HEK293 (cell line): ENCODE results near the gene ABT1.
A peak's percentile ranks its signal among the peaks of the same experiment; 100 is the strongest.

Source experiments
- GLIS1 ChIP-seq: fragments of 450-650 bp; formaldehyde crosslinking; IDR thresholded peaks from 2 replicates; pipeline ENCODE4 v1.5.1; 2016; ENCODE audit warnings: missing biosample characterization, missing genetic modification characterization
- HOXA7 ChIP-seq: sonication (generic); formaldehyde crosslinking; IDR thresholded peaks from 2 replicates; pipeline ENCODE4 v1.8.1; 2022; ENCODE audit warnings: missing genetic modification reagents, borderline replicate concordance
- HOXC10 ChIP-seq: sonication (generic); formaldehyde crosslinking; IDR thresholded peaks from 2 replicates; pipeline ENCODE4 v1.8.1; 2023; ENCODE audit warnings: mild to moderate bottlenecking, missing genetic modification reagents
- KLF1 ChIP-seq: fragments of 450-650 bp; formaldehyde crosslinking; IDR thresholded peaks from 2 replicates; pipeline ENCODE4 v1.5.1; 2016; ENCODE audit warnings: missing biosample characterization, missing genetic modification characterization
- OSR2 ChIP-seq: fragments of 450-650 bp; formaldehyde crosslinking; IDR thresholded peaks from 2 replicates; pipeline ENCODE4 v1.5.1; 2016; ENCODE audit warnings: missing biosample characterization, missing genetic modification characterization
- SCRT1 ChIP-seq: fragments of 450-650 bp; formaldehyde crosslinking; IDR thresholded peaks from 2 replicates; pipeline ENCODE4 v1.5.1; 2016; ENCODE audit warnings: missing biosample characterization, missing genetic modification characterization, borderline replicate concordance
- SCRT2 ChIP-seq: fragments of 450-650 bp; formaldehyde crosslinking; IDR thresholded peaks from 2 replicates; pipeline ENCODE4 v1.5.1; 2016; ENCODE audit warnings: missing biosample characterization, missing genetic modification characterization
- SP2 ChIP-seq: fragments of 450-650 bp; formaldehyde crosslinking; IDR thresholded peaks from 2 replicates; pipeline ENCODE4 v1.5.1; 2016; ENCODE audit warnings: missing biosample characterization, missing genetic modification characterization
- SP3 ChIP-seq: fragments of 450-650 bp; formaldehyde crosslinking; IDR thresholded peaks from 2 replicates; pipeline ENCODE4 v1.5.1; 2016; ENCODE audit warnings: missing biosample characterization, missing genetic modification characterization
- TRIM28 ChIP-seq: IDR thresholded peaks from 2 replicates; pipeline ENCODE4 v1.6.1; 2011; ENCODE audit warnings: low read length, control low read depth, borderline replicate concordance
- YY2 ChIP-seq: fragments of 450-650 bp; formaldehyde crosslinking; IDR thresholded peaks from 2 replicates; pipeline ENCODE4 v1.5.1; 2016; ENCODE audit warnings: missing biosample characterization, missing genetic modification characterization
- ZBTB21 ChIP-seq: fragments of 450-650 bp; formaldehyde crosslinking; IDR thresholded peaks from 2 replicates; pipeline ENCODE4 v1.5.1; 2017; ENCODE audit warnings: missing biosample characterization, missing genetic modification characterization
- ZNF169 ChIP-seq: fragments of 450-650 bp; formaldehyde crosslinking; IDR thresholded peaks from 2 replicates; pipeline ENCODE4 v1.5.1; 2016; ENCODE audit warnings: missing biosample characterization, missing genetic modification characterization
- ZNF214 ChIP-seq: fragments of 450-650 bp; formaldehyde crosslinking; IDR thresholded peaks from 2 replicates; pipeline ENCODE4 v1.5.1; 2017; ENCODE audit warnings: missing biosample characterization, mild to moderate bottlenecking, missing genetic modification characterization, borderline replicate concordance
- ZNF274 ChIP-seq, 2 experiments: fragments of 200-500 bp in 1 of 2; fragments of 450-650 bp in 1 of 2; sonication (Bioruptor generic) in 1 of 2; formaldehyde crosslinking in 1 of 2; IDR thresholded peaks; 2 replicates each; pipeline versions ENCODE4 v1.5.1 to v1.6.1; 2014 to 2016; ENCODE audit warnings: borderline replicate concordance in 1 of 2, inconsistent platforms in 1 of 2, low read length in 1 of 2, missing biosample characterization in 1 of 2, missing genetic modification characterization in 1 of 2
- ZNF324 ChIP-seq: fragments of 450-650 bp; formaldehyde crosslinking; IDR thresholded peaks from 2 replicates; pipeline ENCODE4 v1.5.1; 2016; ENCODE audit warnings: missing biosample characterization, missing genetic modification characterization
- ZNF335 ChIP-seq: fragments of 450-650 bp; formaldehyde crosslinking; conservative IDR thresholded peaks from 2 replicates; pipeline ENCODE4 v1.5.1; 2016; ENCODE audit warnings: missing biosample characterization, missing genetic modification characterization
- ZNF394 ChIP-seq: fragments of 450-650 bp; formaldehyde crosslinking; IDR thresholded peaks from 2 replicates; pipeline ENCODE4 v1.5.1; 2016; ENCODE audit warnings: missing biosample characterization, missing genetic modification characterization, mild to moderate bottlenecking, moderate library complexity, borderline replicate concordance
- ZNF416 ChIP-seq: fragments of 450-650 bp; formaldehyde crosslinking; IDR thresholded peaks from 2 replicates; pipeline ENCODE4 v1.5.1; 2016; ENCODE audit warnings: missing biosample characterization, missing genetic modification characterization
- ZNF473 ChIP-seq: fragments of 450-650 bp; formaldehyde crosslinking; IDR thresholded peaks from 2 replicates; pipeline ENCODE4 v1.5.1; 2017; ENCODE audit warnings: missing biosample characterization, missing genetic modification characterization
- ZNF48 ChIP-seq: fragments of 450-650 bp; formaldehyde crosslinking; IDR thresholded peaks from 2 replicates; pipeline ENCODE4 v1.5.1; 2016; ENCODE audit warnings: missing biosample characterization, missing genetic modification characterization
- ZNF510 ChIP-seq: fragments of 450-650 bp; formaldehyde crosslinking; IDR thresholded peaks from 2 replicates; pipeline ENCODE4 v1.5.1; 2018; ENCODE audit warnings: mild to moderate bottlenecking, missing genetic modification characterization, missing biosample characterization; ENCODE audit not compliant: insufficient replicate concordance
- ZNF514 ChIP-seq: fragments of 450-650 bp; formaldehyde crosslinking; IDR thresholded peaks from 2 replicates; pipeline ENCODE4 v1.5.1; 2016; ENCODE audit warnings: missing biosample characterization, missing genetic modification characterization
- ZNF544 ChIP-seq: fragments of 450-650 bp; formaldehyde crosslinking; IDR thresholded peaks from 2 replicates; pipeline ENCODE4 v1.5.0; 2017; ENCODE audit warnings: missing biosample characterization, missing genetic modification characterization
- ZNF624 ChIP-seq: fragments of 450-650 bp; formaldehyde crosslinking; IDR thresholded peaks from 2 replicates; pipeline ENCODE4 v1.5.1; 2017; ENCODE audit warnings: missing biosample characterization, missing genetic modification characterization
- ZNF76 ChIP-seq: fragments of 450-650 bp; formaldehyde crosslinking; IDR thresholded peaks from 2 replicates; pipeline ENCODE4; 2016; ENCODE audit warnings: low read depth, missing biosample characterization, missing genetic modification characterization, borderline replicate concordance
- ZNF830 ChIP-seq: fragments of 450-650 bp; IDR thresholded peaks from 2 replicates; pipeline ENCODE4 v1.5.0; 2018; ENCODE audit warnings: missing biosample characterization, missing genetic modification characterization, low read depth, mild to moderate bottlenecking, moderate library complexity
- TF ChIP-seq, protein P1 (sequence below): fragments of 450-650 bp; formaldehyde crosslinking; IDR thresholded peaks from 2 replicates; pipeline ENCODE4 v1.5.1; 2016; ENCODE audit warnings: missing biosample characterization, missing genetic modification characterization
- TF ChIP-seq, protein P2 (sequence below): fragments of 450-650 bp; formaldehyde crosslinking; IDR thresholded peaks from 2 replicates; pipeline ENCODE4 v1.5.1; 2016; ENCODE audit warnings: missing biosample characterization, missing genetic modification characterization
- TF ChIP-seq, protein P3 (sequence below): fragments of 450-650 bp; formaldehyde crosslinking; IDR thresholded peaks from 2 replicates; pipeline ENCODE4 v1.5.1; 2016; ENCODE audit warnings: missing biosample characterization, missing genetic modification characterization

ABT1 gene

DNA sequence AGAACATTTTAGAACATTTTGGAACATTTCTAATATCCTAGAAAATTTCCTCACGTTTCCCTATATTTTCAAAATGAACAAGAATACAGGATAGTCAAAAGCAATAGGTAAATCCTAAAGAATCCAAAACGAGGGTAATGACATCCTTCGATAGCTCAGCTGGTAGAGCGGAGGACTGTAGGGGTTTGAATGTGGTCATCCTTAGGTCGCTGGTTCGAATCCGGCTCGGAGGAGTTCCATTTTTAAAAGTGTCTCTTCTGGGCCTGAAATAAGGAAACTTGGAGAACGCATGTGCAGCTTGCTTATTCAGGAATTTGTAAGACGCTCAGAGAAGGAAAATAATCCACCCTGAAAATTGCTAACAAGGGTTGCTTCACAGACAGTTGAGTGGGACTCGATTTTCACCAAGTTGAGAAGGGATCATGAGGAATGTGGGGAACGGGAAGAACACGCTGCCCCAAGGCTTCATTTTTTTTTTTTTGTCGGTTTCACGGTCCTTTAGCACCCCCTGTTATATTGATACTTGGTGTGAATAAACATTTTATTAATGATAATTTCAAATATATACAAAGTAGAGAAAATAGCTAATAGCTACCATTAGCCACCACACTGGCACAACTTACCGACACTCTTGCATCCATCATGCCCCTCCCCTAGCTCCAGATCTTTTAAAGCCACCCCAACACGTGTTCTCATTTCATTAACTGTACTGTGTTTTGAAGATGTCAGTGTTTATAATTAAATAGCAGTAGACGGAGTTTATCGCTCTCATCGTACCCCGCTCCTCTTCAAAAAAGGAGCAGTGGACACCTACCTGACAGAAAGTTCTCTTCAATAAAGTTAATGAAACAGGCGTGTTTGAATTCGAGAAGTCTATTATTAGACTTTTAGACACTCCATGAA is 1.8 kb upstream of the ABT1 start (continued):
- TF ChIP-seq, protein P1, sequence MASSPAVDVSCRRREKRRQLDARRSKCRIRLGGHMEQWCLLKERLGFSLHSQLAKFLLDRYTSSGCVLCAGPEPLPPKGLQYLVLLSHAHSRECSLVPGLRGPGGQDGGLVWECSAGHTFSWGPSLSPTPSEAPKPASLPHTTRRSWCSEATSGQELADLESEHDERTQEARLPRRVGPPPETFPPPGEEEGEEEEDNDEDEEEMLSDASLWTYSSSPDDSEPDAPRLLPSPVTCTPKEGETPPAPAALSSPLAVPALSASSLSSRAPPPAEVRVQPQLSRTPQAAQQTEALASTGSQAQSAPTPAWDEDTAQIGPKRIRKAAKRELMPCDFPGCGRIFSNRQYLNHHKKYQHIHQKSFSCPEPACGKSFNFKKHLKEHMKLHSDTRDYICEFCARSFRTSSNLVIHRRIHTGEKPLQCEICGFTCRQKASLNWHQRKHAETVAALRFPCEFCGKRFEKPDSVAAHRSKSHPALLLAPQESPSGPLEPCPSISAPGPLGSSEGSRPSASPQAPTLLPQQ (tag by site-specific recombination) = 0 out of 2 replicates have a peak, but pooled peaks have one; percentile 31
- TF ChIP-seq HOXC10 (CRISPR knock-in tag) (no peak), SP2 (no peak), ZNF830 (tag by site-specific recombination) (no peak), ZNF76 (no peak), ZNF274 (IDR thresholded peaks at IDR 0.05; ENCODE audit: low read length) (no peak), ZNF274 (tag by site-specific recombination; IDR thresholded peaks at IDR 0.05; ENCODE audit: borderline replicate concordance) (no peak), KLF1 (tag by site-specific recombination) (no peak), ZNF394 (tag by site-specific recombination) (peak; percentile 66), ZNF416 (tag by site-specific recombination) (no peak), ZNF169 (tag by site-specific recombination) (no peak), ZNF324 (tag by site-specific recombination) (peak; percentile 62; the same call in 1 of the 2 replicates), ZNF48 (no peak), SCRT2 (tag by site-specific recombination) (no peak), YY2 (tag by site-specific recombination) (no peak), SCRT1 (no peak), SP3 (tag by site-specific recombination) (no peak), ZNF214 (tag by site-specific recombination) (no peak), ZNF335 (peak; percentile 55), HOXA7 (CRISPR knock-in tag) (no peak), ZNF514 (tag by site-specific recombination) (no peak), TRIM28 (peak; percentile 46), ZBTB21 (tag by site-specific recombination) (no peak), OSR2 (tag by site-specific recombination) (no peak), ZNF624 (no peak), ZNF473 (tag by site-specific recombination) (no peak), GLIS1 (no peak), ZNF510 (tag by site-specific recombination) (no peak), ZNF544 (tag by site-specific recombination) (no peak)
- TF ChIP-seq, protein P2, sequence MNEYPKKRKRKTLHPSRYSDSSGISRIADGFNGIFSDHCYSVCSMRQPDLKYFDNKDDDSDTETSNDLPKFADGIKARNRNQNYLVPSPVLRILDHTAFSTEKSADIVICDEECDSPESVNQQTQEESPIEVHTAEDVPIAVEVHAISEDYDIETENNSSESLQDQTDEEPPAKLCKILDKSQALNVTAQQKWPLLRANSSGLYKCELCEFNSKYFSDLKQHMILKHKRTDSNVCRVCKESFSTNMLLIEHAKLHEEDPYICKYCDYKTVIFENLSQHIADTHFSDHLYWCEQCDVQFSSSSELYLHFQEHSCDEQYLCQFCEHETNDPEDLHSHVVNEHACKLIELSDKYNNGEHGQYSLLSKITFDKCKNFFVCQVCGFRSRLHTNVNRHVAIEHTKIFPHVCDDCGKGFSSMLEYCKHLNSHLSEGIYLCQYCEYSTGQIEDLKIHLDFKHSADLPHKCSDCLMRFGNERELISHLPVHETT (tag by site-specific recombination) = peak; percentile 21; the same call in 1 of the 2 replicates
- TF ChIP-seq, protein P3, sequence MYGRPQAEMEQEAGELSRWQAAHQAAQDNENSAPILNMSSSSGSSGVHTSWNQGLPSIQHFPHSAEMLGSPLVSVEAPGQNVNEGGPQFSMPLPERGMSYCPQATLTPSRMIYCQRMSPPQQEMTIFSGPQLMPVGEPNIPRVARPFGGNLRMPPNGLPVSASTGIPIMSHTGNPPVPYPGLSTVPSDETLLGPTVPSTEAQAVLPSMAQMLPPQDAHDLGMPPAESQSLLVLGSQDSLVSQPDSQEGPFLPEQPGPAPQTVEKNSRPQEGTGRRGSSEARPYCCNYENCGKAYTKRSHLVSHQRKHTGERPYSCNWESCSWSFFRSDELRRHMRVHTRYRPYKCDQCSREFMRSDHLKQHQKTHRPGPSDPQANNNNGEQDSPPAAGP = peak; percentile 35
